Esophagus muscularis mucosa (tissue), 4 donors: Measurements from ENCODE around the gene SPATA12.

Experiments used
- CTCF ChIP-seq, 3 experiments: fragments of 200-600 bp in 2 of 3; fragments of 450-650 bp in 1 of 3; sonication (generic) in 2 of 3; IDR thresholded peaks; one replicate each; pipeline ENCODE4 v1.5.1; 2017 to 2019; ENCODE audit warnings: antibody characterized with exemption in 3 of 3, mild to moderate bottlenecking in 2 of 3, moderate library complexity in 1 of 3
- EP300 ChIP-seq: sonication (generic); formaldehyde crosslinking; IDR thresholded peaks from one replicate; pipeline ENCODE4 v1.6.1; 2017; ENCODE audit warnings: antibody characterized with exemption
- POLR2AphosphoS5 ChIP-seq, 2 donors: sonication (generic); formaldehyde crosslinking; IDR thresholded peaks; one replicate each; pipeline ENCODE4 v1.6.1; 2017; ENCODE audit warnings: antibody characterized with exemption in 2 of 2

GRCh38 chr3:57086201-57086600 lies 25.7 kb downstream of the SPATA12 start:
- TF ChIP-seq CTCF (IDR thresholded peaks at IDR 0.05) (no peak), POLR2AphosphoS5 (IDR thresholded peaks at IDR 0.05) (no peak), EP300 (no peak)
